CMK (cell line): ENCODE results near the gene CLECL1.

ENCODE experiments used
- DNase-seq: peaks from one replicate; pipeline ENCODE4 v3.0.0-alpha.2; 2010; ENCODE audit warnings: low read depth

The CLECL1 gene

GRCh38 chr12:9732921-9733461, at the start of gene CLECL1:
CLECL1 (minus strand) TSS chr12:9733097.
- DNase-seq, result peak; percentile 36

GRCh38 chr12:9781360-9781759, 48.5 kb upstream of the CLECL1 start:
- no peak for DNase-seq

GRCh38 chr12:9779209-9779608, 46.3 kb upstream of the CLECL1 start:
- no peak for DNase-seq

GRCh38 chr12:9776781-9777180, 43.9 kb upstream of the CLECL1 start:
- no peak for DNase-seq

GRCh38 chr12:9773216-9773877, 40.5 kb upstream of the CLECL1 start:
- DNase-seq, result no peak

GRCh38 chr12:9763025-9763424, 30.1 kb upstream of the CLECL1 start:
- no peak for DNase-seq

GRCh38 chr12:9762369-9762768, 29.5 kb upstream of the CLECL1 start:
- DNase-seq, result no peak

- no peak for DNase-seq
Observed at GRCh38 chr12:9761419-9761781, 28.5 kb upstream of the CLECL1 start.

GRCh38 chr12:9760699-9761418, 28.0 kb upstream of the CLECL1 start, which contains the start of gene CD69:
CD69 (minus strand) TSS chr12:9760901; CDS start chr12:9760820, 81 bp downstream.
- no peak for DNase-seq

- DNase-seq, result no peak
Observed at GRCh38 chr12:9760120-9760519, 27.2 kb upstream of the CLECL1 start.

- DNase-seq, result no peak
Observed at GRCh38 chr12:9759694-9760093, 26.8 kb upstream of the CLECL1 start.

GRCh38 chr12:9758119-9758518, 25.2 kb upstream of the CLECL1 start:
- no peak for DNase-seq

GRCh38 chr12:9757433-9758025, 24.6 kb upstream of the CLECL1 start:
- DNase-seq, result no peak

- no peak for DNase-seq
Observed at GRCh38 chr12:9756706-9757105, 23.8 kb upstream of the CLECL1 start.

- DNase-seq, result no peak
Observed at GRCh38 chr12:9756170-9756569, 23.3 kb upstream of the CLECL1 start.

GRCh38 chr12:9755567-9755966, 22.7 kb upstream of the CLECL1 start:
- DNase-seq, result no peak

- no peak for DNase-seq
Observed at GRCh38 chr12:9755035-9755434, 22.1 kb upstream of the CLECL1 start.

- DNase-seq, result no peak
Observed at GRCh38 chr12:9754099-9754927, 21.4 kb upstream of the CLECL1 start.

GRCh38 chr12:9753498-9753897, 20.6 kb upstream of the CLECL1 start:
- no peak for DNase-seq

GRCh38 chr12:9753073-9753472, 20.2 kb upstream of the CLECL1 start:
- DNase-seq, result no peak

GRCh38 chr12:9752145-9752933, 19.4 kb upstream of the CLECL1 start:
- no peak for DNase-seq
